Right forelimb (tissue), 1 donor: ENCODE data around the gene ZNF79.
"Not testable (repeated sequence)": the region's sequence is repeated elsewhere in the genome, so short reads cannot be mapped to it uniquely, and the experiment has no call there.

Experiments
- DNase-seq: peaks from one replicate; pipeline ENCODE4 v3.0.0-alpha.2; 2018

The ZNF79 gene

GRCh38 chr9:127458921-127459320 is 34.7 kb downstream of the ZNF79 start:
- DNase-seq, result no peak

- no peak for DNase-seq
Observed at GRCh38 chr9:127463382-127463781, 39.2 kb downstream of the ZNF79 start.

GRCh38 chr9:127463911-127464310 is 39.7 kb downstream of the ZNF79 start:
- no peak for DNase-seq

GRCh38 chr9:127466407-127466917 is 42.3 kb downstream of the ZNF79 start:
- DNase-seq, result not testable (repeated sequence)

GRCh38 chr9:127467621-127468020 is 43.4 kb downstream of the ZNF79 start:
- DNase-seq, result no peak

- DNase-seq, result no peak
Observed at GRCh38 chr9:127470662-127471061, 46.5 kb downstream of the ZNF79 start.

- DNase-seq, result no peak
Observed at GRCh38 chr9:127473501-127473900, 49.3 kb downstream of the ZNF79 start.

GRCh38 chr9:127473932-127474331 is 49.8 kb downstream of the ZNF79 start:
- no peak for DNase-seq

- DNase-seq, result no peak
Observed at GRCh38 chr9:127474592-127474991, 50.4 kb downstream of the ZNF79 start.

GRCh38 chr9:127479507-127480081 is 55.4 kb downstream of the ZNF79 start:
- DNase-seq, result no peak

- no peak for DNase-seq
Observed at GRCh38 chr9:127482662-127483061, 58.5 kb downstream of the ZNF79 start.

- no peak for DNase-seq
Observed at GRCh38 chr9:127485995-127486394, 61.8 kb downstream of the ZNF79 start.

- DNase-seq, result no peak
Observed at GRCh38 chr9:127488946-127489345, 64.8 kb downstream of the ZNF79 start.

- no peak for DNase-seq
Observed at GRCh38 chr9:127489471-127490115, 65.4 kb downstream of the ZNF79 start.

- no peak for DNase-seq
Observed at GRCh38 chr9:127490535-127491230, 66.5 kb downstream of the ZNF79 start.

GRCh38 chr9:127491516-127491915 is 67.3 kb downstream of the ZNF79 start:
- no peak for DNase-seq

- no peak for DNase-seq
Observed at GRCh38 chr9:127492616-127493015, 68.4 kb downstream of the ZNF79 start.

GRCh38 chr9:127493592-127494303 is 69.6 kb downstream of the ZNF79 start:
- no peak for DNase-seq

GRCh38 chr9:127494304-127494702 is 70.1 kb downstream of the ZNF79 start:
- no peak for DNase-seq
